Measurements from ENCODE around the gene ARL6IP4.
A peak's percentile ranks its signal among the peaks of the same experiment; 100 is the strongest.

Gene ARL6IP4

DNA sequence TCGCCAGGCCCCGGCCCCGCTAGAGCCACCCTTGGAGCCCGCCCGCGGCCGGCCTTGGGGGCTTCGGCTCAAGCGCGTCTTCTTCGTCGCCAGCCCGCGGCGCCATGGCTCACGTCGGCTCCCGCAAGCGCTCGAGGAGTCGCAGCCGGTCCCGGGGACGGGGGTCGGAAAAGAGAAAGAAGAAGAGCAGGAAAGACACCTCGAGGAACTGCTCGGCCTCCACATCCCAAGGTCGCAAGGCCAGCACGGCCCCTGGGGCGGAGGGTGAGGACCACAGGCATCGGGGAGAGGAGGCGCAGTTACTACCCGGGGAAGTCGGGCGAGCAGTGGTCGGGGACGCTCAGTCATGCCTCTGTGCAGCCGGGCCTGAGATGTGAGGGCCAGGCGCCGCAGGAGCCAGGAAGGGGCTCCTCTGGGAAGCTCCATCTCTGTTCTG is 573 bp downstream of the ARL6IP4 start:
- CTCF ChIA-PET: no interaction called here
- POLR2A ChIA-PET: interaction anchor here (1.1 to 2.5 kb wide), 2 partner anchors 14 to 93 kb away, joined by 4 to 17 read pairs; partner anchors contain the start of gene ABCB9
- peak; percentile 39 for DNase-seq (ENCODE audit: extremely low spot score)
- no peak for TF ChIP-seq FOXA1 (IDR thresholded peaks at IDR 0.05)
- TF ChIP-seq, protein P1, sequence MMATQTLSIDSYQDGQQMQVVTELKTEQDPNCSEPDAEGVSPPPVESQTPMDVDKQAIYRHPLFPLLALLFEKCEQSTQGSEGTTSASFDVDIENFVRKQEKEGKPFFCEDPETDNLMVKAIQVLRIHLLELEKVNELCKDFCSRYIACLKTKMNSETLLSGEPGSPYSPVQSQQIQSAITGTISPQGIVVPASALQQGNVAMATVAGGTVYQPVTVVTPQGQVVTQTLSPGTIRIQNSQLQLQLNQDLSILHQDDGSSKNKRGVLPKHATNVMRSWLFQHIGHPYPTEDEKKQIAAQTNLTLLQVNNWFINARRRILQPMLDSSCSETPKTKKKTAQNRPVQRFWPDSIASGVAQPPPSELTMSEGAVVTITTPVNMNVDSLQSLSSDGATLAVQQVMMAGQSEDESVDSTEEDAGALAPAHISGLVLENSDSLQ (IDR thresholded peaks at IDR 0.05): no peak
- TF ChIP-seq SUZ12 (IDR thresholded peaks at IDR 0.05): no peak
- TF ChIP-seq TARDBP (IDR thresholded peaks at IDR 0.05): no peak
- TF ChIP-seq ELF4 (IDR thresholded peaks at IDR 0.05): no peak
- no peak for TF ChIP-seq SP1 (IDR thresholded peaks at IDR 0.05)
- no peak for TF ChIP-seq BHLHE40 (IDR thresholded peaks at IDR 0.05; ENCODE audit: borderline replicate concordance)
- no peak for TF ChIP-seq LEF1 (IDR thresholded peaks at IDR 0.05; ENCODE audit: borderline replicate concordance)
- no peak for TF ChIP-seq CTBP1 (IDR thresholded peaks at IDR 0.05; ENCODE audit: borderline replicate concordance)
- no peak for TF ChIP-seq FOXM1 (IDR thresholded peaks at IDR 0.05; ENCODE audit: borderline replicate concordance)
- TF ChIP-seq HDGF (IDR thresholded peaks at IDR 0.05; ENCODE audit: borderline replicate concordance): no peak
- TF ChIP-seq FOXK2 (IDR thresholded peaks at IDR 0.05): no peak
- no peak for TF ChIP-seq NFRKB (IDR thresholded peaks at IDR 0.05)
- TF ChIP-seq ZNF384 (IDR thresholded peaks at IDR 0.05): no peak
- TF ChIP-seq L3MBTL2 (conservative IDR thresholded peaks at IDR 0.05): no peak; the same call in 1 of the 2 replicates
- no peak for TF ChIP-seq ARNT (IDR thresholded peaks at IDR 0.05)

DNA sequence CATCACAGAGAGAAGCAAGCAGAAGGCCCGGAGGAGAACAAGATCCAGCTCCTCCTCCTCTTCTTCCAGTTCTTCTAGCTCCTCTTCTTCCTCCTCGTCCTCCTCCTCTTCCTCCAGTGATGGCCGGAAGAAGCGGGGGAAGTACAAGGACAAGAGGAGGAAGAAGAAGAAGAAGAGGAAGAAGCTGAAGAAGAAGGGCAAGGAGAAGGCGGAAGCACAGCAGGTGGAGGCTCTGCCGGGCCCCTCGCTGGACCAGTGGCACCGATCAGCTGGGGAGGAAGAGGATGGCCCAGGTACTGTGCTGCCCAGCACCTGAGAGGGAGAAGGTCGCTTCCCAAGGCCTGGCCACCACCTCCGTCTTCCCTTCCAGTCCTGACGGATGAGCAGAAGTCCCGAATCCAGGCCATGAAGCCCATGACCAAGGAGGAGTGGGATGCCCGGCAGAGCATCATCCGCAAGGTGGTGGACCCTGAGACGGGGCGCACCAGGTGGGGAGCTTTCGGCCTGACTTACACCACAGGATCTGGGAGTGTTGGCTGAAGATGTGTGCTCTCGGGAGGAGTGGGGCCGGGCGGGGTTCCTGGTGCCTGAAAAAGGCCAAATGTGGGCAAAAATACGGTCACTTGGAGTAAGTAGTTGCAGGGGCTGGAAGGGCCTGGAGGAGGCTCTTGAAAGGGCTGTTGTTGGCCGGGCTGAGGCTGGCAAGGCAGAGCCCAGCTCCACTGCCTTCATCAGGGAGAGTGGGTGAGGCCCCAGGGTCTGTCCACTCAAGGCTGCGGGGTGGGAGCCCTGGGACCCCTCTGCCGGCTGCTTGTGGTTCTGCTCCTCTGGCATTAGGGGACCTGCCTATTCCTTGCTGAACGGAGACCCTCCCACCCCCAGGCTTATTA is 1.4 kb downstream of the ARL6IP4 start:
- POLR2A ChIA-PET: interaction anchor here (0.6 to 2.5 kb wide), 2 partner anchors 15 to 419 kb away, joined by 3 to 17 read pairs; partner anchors contain the start of gene ABCB9
- TF ChIP-seq FOXA1 (IDR thresholded peaks at IDR 0.05) (no peak), TARDBP (IDR thresholded peaks at IDR 0.05) (no peak), SP1 (IDR thresholded peaks at IDR 0.05) (no peak), ZNF384 (IDR thresholded peaks at IDR 0.05) (no peak), NFRKB (IDR thresholded peaks at IDR 0.05) (no peak), BHLHE40 (IDR thresholded peaks at IDR 0.05; ENCODE audit: borderline replicate concordance) (no peak), CTBP1 (IDR thresholded peaks at IDR 0.05; ENCODE audit: borderline replicate concordance) (no peak), FOXM1 (IDR thresholded peaks at IDR 0.05; ENCODE audit: borderline replicate concordance) (no peak), L3MBTL2 (conservative IDR thresholded peaks at IDR 0.05) (no peak), ELF4 (IDR thresholded peaks at IDR 0.05) (no peak), LEF1 (IDR thresholded peaks at IDR 0.05; ENCODE audit: borderline replicate concordance) (no peak), SUZ12 (IDR thresholded peaks at IDR 0.05) (no peak), HDGF (IDR thresholded peaks at IDR 0.05; ENCODE audit: borderline replicate concordance) (no peak), FOXK2 (IDR thresholded peaks at IDR 0.05) (no peak)
- TF ChIP-seq, protein P1 (IDR thresholded peaks at IDR 0.05): no peak
- DNase-seq (ENCODE audit: extremely low spot score): no peak
- CTCF ChIA-PET: no interaction called here

DNA sequence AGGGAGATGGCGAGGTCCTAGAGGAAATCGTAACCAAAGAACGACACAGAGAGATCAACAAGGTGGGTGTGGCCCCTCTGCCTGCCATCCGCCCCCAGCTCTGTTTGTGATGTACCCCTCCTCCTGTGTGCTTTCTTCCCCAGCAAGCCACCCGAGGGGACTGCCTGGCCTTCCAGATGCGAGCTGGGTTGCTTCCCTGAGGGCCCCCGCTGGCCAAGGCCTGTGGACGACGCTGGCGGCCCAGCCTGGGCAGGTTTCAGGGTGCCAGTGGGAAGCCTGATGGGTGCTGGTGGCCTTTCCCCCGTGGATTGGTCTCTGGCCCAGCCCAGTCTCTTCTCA is 2.0 kb downstream of the ARL6IP4 start:
- CTCF ChIA-PET: no interaction called here
- POLR2A ChIA-PET: interaction anchor here (0.6 kb wide), 1 partner anchor 418 kb away, joined by 3 read pairs; no protein-coding TSS in a partner anchor
- TF ChIP-seq SP1 (IDR thresholded peaks at IDR 0.05): no peak
- no peak for TF ChIP-seq ARNT (IDR thresholded peaks at IDR 0.05)
- TF ChIP-seq FOXM1 (IDR thresholded peaks at IDR 0.05; ENCODE audit: borderline replicate concordance): no peak
- no peak for TF ChIP-seq ZNF384 (IDR thresholded peaks at IDR 0.05)
- TF ChIP-seq NFRKB (IDR thresholded peaks at IDR 0.05): no peak
- TF ChIP-seq FOXK2 (IDR thresholded peaks at IDR 0.05): no peak
- TF ChIP-seq, protein P1 (IDR thresholded peaks at IDR 0.05): no peak
- TF ChIP-seq HDGF (IDR thresholded peaks at IDR 0.05; ENCODE audit: borderline replicate concordance): no peak
- no peak for TF ChIP-seq LEF1 (IDR thresholded peaks at IDR 0.05; ENCODE audit: borderline replicate concordance)
- no peak for TF ChIP-seq L3MBTL2 (conservative IDR thresholded peaks at IDR 0.05)
- no peak for TF ChIP-seq ELF4 (IDR thresholded peaks at IDR 0.05)
- DNase-seq (ENCODE audit: extremely low spot score): no peak

DNA sequence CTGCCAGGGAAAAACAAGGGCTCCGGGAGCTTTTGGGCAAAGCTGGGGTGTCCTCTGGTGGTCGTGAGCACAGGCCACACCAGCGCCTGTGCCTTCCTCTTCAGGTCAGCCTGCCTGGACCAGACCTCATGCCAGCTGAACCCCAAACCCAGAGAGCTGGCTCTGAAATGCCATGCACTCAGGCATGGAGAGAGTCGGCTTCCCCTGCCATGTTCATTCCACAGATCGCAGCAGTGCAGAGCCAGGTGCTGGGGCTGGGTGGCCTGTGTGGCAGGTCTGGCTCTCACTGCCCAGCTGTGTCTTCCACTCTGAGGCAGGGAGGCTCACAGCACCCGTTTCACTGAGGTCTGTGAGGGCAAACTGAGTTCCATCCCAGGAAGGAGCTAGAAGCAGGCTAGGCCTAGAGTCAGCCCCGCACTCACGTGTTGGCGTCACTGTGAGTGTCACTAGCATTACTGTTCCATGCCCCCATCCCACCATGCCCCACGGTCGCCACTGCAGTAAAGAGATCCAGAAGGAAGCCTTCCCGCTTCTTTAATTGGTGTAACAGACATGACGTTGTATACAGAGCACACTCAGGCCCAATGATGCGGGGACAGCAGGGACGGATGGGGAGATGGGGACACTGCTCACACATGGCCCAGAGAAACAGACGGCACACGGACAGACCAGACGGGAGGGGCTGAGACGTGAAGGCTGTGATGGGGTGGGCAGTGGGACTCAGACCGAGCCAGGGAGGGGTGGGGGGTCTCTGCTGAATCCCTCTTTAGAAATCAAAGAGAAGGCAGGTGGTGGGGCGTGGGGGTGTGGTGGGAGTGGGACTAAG is 2.7 kb downstream of the ARL6IP4 start:
- no peak for DNase-seq (ENCODE audit: extremely low spot score)
- no peak for TF ChIP-seq TARDBP (IDR thresholded peaks at IDR 0.05)
- TF ChIP-seq HDGF (IDR thresholded peaks at IDR 0.05; ENCODE audit: borderline replicate concordance): no peak
- TF ChIP-seq SP1 (IDR thresholded peaks at IDR 0.05): no peak
- TF ChIP-seq FOXA1 (IDR thresholded peaks at IDR 0.05): no peak
- ChIA-PET POLR2A (interaction anchor here (0.6 to 2.8 kb wide), 3 partner anchors 9 to 417 kb away, joined by 3 to 15 read pairs (median 3); partner anchors contain the start of genes MPHOSPH9 and MTRFR), CTCF (no interaction called here)

DNA sequence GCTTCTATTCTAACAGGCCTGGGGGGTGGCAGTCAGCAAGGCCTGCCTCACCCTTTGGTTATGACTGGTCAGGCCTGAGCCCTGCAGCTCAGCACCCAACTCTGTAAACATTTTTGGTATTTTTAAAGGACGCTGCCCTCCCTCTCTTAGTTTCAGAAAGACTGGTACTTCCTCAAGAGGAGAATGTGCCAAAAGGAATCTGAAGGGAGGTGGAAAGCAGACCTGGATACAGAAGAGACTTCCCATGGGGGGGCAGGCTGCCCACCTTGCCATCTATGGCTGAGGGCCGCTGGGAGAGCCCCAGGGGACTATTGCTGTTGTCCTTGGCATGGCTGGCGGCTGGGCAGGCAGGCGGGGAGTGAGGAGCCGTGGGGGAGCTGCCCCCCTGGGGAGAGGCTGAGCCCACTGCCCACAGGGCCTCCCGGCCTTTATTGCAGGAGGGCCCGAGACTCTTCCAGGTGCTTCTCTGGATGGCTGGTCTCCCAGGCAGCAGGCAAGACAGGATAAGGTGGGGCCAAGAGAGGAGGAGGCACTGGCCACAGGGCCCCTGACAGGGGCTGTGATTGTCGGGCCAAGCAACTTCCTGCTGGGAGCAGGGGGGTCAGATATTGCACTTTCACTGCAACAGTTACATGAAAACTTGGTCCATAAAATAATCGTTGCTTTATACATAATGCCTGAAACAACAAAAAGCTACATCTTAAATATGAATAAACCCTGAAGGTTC is 3.5 kb downstream of the ARL6IP4 start:
- no peak for DNase-seq (ENCODE audit: extremely low spot score)
- POLR2A ChIA-PET: interaction anchor here (1.0 to 2.8 kb wide), 3 partner anchors 8 to 248 kb away, joined by 3 to 15 read pairs (median 4); partner anchors contain the start of genes MPHOSPH9 and MTRFR
- TF ChIP-seq HDGF (IDR thresholded peaks at IDR 0.05; ENCODE audit: borderline replicate concordance): no peak
- CTCF ChIA-PET: no interaction called here
